H1 (cell line): ENCODE measurements around the gene PDE4D.

Experiments used
- ATF3 ChIP-seq: IDR thresholded peaks from 2 replicates; pipeline ENCODE4 v1.6.1; 2011; ENCODE audit warnings: low read depth, mild to moderate bottlenecking, low read length; ENCODE audit not compliant: insufficient read depth
- CEBPB ChIP-seq: IDR thresholded peaks from 2 replicates; pipeline ENCODE4 v1.6.1; 2012; ENCODE audit warnings: low read depth, low read length
- CREB1 ChIP-seq: IDR thresholded peaks from 2 replicates; pipeline ENCODE4 v1.6.1; 2012; ENCODE audit warnings: inconsistent platforms
- CTCF ChIP-seq, 3 experiments: IDR thresholded peaks; 1 replicate in 2 of 3; 2 replicates in 1 of 3; pipeline versions ENCODE4 v1.5.1 to v1.6.1; 2011; ENCODE audit warnings: low read length in 3 of 3, mild to moderate bottlenecking in 3 of 3, inconsistent platforms in 2 of 3, low read depth in 1 of 3, moderate library complexity in 1 of 3; ENCODE audit not compliant: insufficient read depth in 1 of 3; ENCODE audit errors: control extremely low read depth in 1 of 3
- EP300 ChIP-seq, 2 experiments: IDR thresholded peaks; 1 replicate in 1 of 2; 2 replicates in 1 of 2; pipeline ENCODE4 v1.6.1; 2011 to 2012; ENCODE audit warnings: low read depth in 2 of 2, low read length in 2 of 2, mild to moderate bottlenecking in 2 of 2, borderline replicate concordance in 1 of 2, inconsistent platforms in 1 of 2, moderate library complexity in 1 of 2
- EZH2 ChIP-seq: fragments of 200-600 bp; sonication (generic); IDR thresholded peaks from 2 replicates; pipeline ENCODE4 v1.7.1; 2012; ENCODE audit warnings: low read depth, mild to moderate bottlenecking, moderate library complexity, low read length, inconsistent platforms; ENCODE audit not compliant: severe bottlenecking
- HDAC2 ChIP-seq, 2 experiments: fragments of 300-600 bp in 1 of 2; sonication (generic) in 1 of 2; IDR thresholded peaks; 2 replicates each; pipeline ENCODE4 v1.6.1; 2011 to 2012; ENCODE audit warnings: low read depth in 2 of 2, low read length in 2 of 2, mild to moderate bottlenecking in 2 of 2, moderate library complexity in 2 of 2, borderline replicate concordance in 1 of 2, inconsistent platforms in 1 of 2
- POLR2A ChIP-seq, 2 experiments: IDR thresholded peaks; 1 replicate in 1 of 2; 2 replicates in 1 of 2; pipeline ENCODE4 v1.6.1; 2011; ENCODE audit warnings: low read depth in 2 of 2, low read length in 2 of 2, mild to moderate bottlenecking in 2 of 2; ENCODE audit errors: control extremely low read depth in 1 of 2
- RAD21 ChIP-seq, 2 experiments: IDR thresholded peaks in 1 of 2; conservative IDR thresholded peaks in 1 of 2; 2 replicates each; pipeline ENCODE4 v1.6.1; 2011; ENCODE audit warnings: low read depth in 2 of 2, low read length in 2 of 2, improper control_type of control experiment in 1 of 2, inconsistent platforms in 1 of 2, mild to moderate bottlenecking in 1 of 2, moderate library complexity in 1 of 2
- SIN3A ChIP-seq, 2 experiments: IDR thresholded peaks in 1 of 2; conservative IDR thresholded peaks in 1 of 2; 2 replicates each; pipeline ENCODE4 v1.6.1; 2011 to 2012; ENCODE audit warnings: low read length in 2 of 2, improper control_type of control experiment in 1 of 2, low read depth in 1 of 2, mild to moderate bottlenecking in 1 of 2
- SUZ12 ChIP-seq: fragments of 200-600 bp; sonication (generic); IDR thresholded peaks from 2 replicates; pipeline ENCODE4 v1.6.1; 2012; ENCODE audit warnings: mild to moderate bottlenecking, inconsistent platforms, low read length, moderate library complexity, mixed read lengths
- USF2 ChIP-seq: IDR thresholded peaks from 2 replicates; pipeline ENCODE4 v1.6.1; 2011; ENCODE audit warnings: low read length, improper control_type of control experiment
- YY1 ChIP-seq: IDR thresholded peaks from 2 replicates; pipeline ENCODE4 v1.6.1; 2011; ENCODE audit warnings: low read depth, mild to moderate bottlenecking, low read length
- ZNF274 ChIP-seq: IDR thresholded peaks from 2 replicates; pipeline ENCODE4 v1.7.0; 2012; ENCODE audit warnings: low read length, borderline replicate concordance; ENCODE audit errors: extremely low read depth

- TF ChIP-seq CTCF (IDR thresholded peaks at IDR 0.05; ENCODE audit: control extremely low read depth in 1 of 3, insufficient read depth in 1 of 3, low read depth in 1 of 3, low read length in 3 of 3) (peak; percentile 55 to 83 (median 77)), EP300 (IDR thresholded peaks at IDR 0.05; ENCODE audit: borderline replicate concordance in 1 of 2, low read depth in 2 of 2, low read length in 2 of 2) (no peak), SIN3A (conservative IDR thresholded peaks at IDR 0.05 in 1 of 2, IDR thresholded peaks at IDR 0.05 in 1 of 2; ENCODE audit: low read depth in 1 of 2, low read length in 2 of 2) (no peak), CREB1 (no peak), HDAC2 (IDR thresholded peaks at IDR 0.05; ENCODE audit: borderline replicate concordance in 1 of 2, low read depth in 2 of 2, low read length in 2 of 2) (no peak), SUZ12 (no peak), ATF3 (no peak), RAD21 (IDR thresholded peaks at IDR 0.05 in 1 of 2, conservative IDR thresholded peaks at IDR 0.05 in 1 of 2; ENCODE audit: low read depth in 2 of 2, low read length in 2 of 2) (peak; percentile 78 to 79), CEBPB (no peak), EZH2 (no peak), ZNF274 (no peak), YY1 (no peak), POLR2A (IDR thresholded peaks at IDR 0.05; ENCODE audit: control extremely low read depth in 1 of 2, low read depth in 2 of 2, low read length in 2 of 2) (no peak), USF2 (no peak)
Measured at GRCh38 chr5:59367791-59368394, 525.6 kb downstream of the PDE4D start.
